Caco-2 (cell line): Measurements from ENCODE around the gene ZBTB16. TPM values are rescaled to one million over a fixed set of nuclear protein-coding genes. Genes with fewer than 3 reads are reported as not detected.

Experiments
- BruUV-seq: library from RNA; stranded (reverse); fragments of 400-500 nt; replicated peaks from 2 replicates; lab custom pipeline; 2021; lab: Mats Ljungman, UMichigan
- CTCF ChIA-PET: fragments of 300-600 bp; sonication (Branson Sonifier 250); formaldehyde crosslinking; loops from one replicate; lab custom pipeline; 2022; ENCODE audit warnings: antibody characterized with exemption; lab: Charles Lee
- POLR2A ChIA-PET: fragments of 300-600 bp; sonication (Branson Sonifier 250); formaldehyde crosslinking; loops from one replicate; lab custom pipeline; 2022; ENCODE audit warnings: antibody characterized with exemption; lab: Charles Lee
- DNase-seq, 2 experiments: peaks; one replicate each; pipeline versions ENCODE4 v3.0.0 to v3.0.0-alpha.2; 2020 to 2022
- H3K27me3 ChIP-seq: replicated peaks from 2 replicates; pipeline ENCODE4 v1.6.0; 2011; ENCODE audit warnings: low read length; ENCODE audit not compliant: control insufficient read depth, insufficient read depth
- H3K36me3 ChIP-seq: 2 replicates; pipeline ENCODE4 v1.5.1; 2011; ENCODE audit warnings: low read length; ENCODE audit not compliant: control insufficient read depth, insufficient read depth
- H3K4me1 ChIP-seq: fragments of 250-450 bp; sonication (Bioruptor Pico); 2 replicates; pipeline ENCODE4 v1.5.1; 2020; ENCODE audit warnings: mild to moderate bottlenecking
- H3K4me3 ChIP-seq: 2 replicates; pipeline ENCODE4 v1.5.1; 2011; ENCODE audit warnings: low read depth, mild to moderate bottlenecking, control low read depth, low read length
- H3K9me3 ChIP-seq: fragments of 250-450 bp; sonication (Bioruptor Pico); 2 replicates; pipeline ENCODE4 v1.5.1; 2020; ENCODE audit warnings: mild to moderate bottlenecking, moderate library complexity
- H3K27ac Mint-ChIP-seq: one replicate; pipeline ENCODE4 v1.8.0; 2022; ENCODE audit warnings: mixed read lengths; ENCODE audit not compliant: unreplicated experiment
- H3K27me3 Mint-ChIP-seq: one replicate; pipeline ENCODE4 v1.8.0; 2022; ENCODE audit warnings: mixed read lengths; ENCODE audit not compliant: insufficient read depth, unreplicated experiment
- H3K36me3 Mint-ChIP-seq: one replicate; pipeline ENCODE4 v1.8.0; 2022; ENCODE audit warnings: mild to moderate bottlenecking, mixed read lengths; ENCODE audit not compliant: insufficient read depth, unreplicated experiment
- H3K4me1 Mint-ChIP-seq: one replicate; pipeline ENCODE4 v1.8.0; 2022; ENCODE audit warnings: low read depth, mixed read lengths; ENCODE audit not compliant: unreplicated experiment
- H3K4me3 Mint-ChIP-seq: one replicate; pipeline ENCODE4 v1.8.0; 2022; ENCODE audit warnings: mild to moderate bottlenecking, moderate library complexity, mixed read lengths; ENCODE audit not compliant: unreplicated experiment
- H3K9me3 Mint-ChIP-seq: one replicate; pipeline ENCODE4 v1.8.0; 2022; ENCODE audit warnings: mixed read lengths; ENCODE audit not compliant: unreplicated experiment
- CTCF ChIP-seq, 2 experiments: fragments of 200-600 bp in 1 of 2; IDR thresholded peaks; 1 replicate in 1 of 2; 2 replicates in 1 of 2; pipeline versions ENCODE4 v1.5.1 to v1.8.0; 2011 to 2022; ENCODE audit warnings: antibody characterized with exemption in 1 of 2, control low read depth in 1 of 2, inconsistent platforms in 1 of 2, low read depth in 1 of 2, low read length in 1 of 2, mild to moderate bottlenecking in 1 of 2, moderate library complexity in 1 of 2; ENCODE audit not compliant: insufficient read depth in 1 of 2, severe bottlenecking in 1 of 2, unreplicated experiment in 1 of 2
- intact Hi-C: fragments of 100-400 bp; cut with micrococcal nuclease; formaldehyde crosslinking; loops from one replicate; pipeline ENCODE4 v1.10.0; 2022; ENCODE audit not compliant: unreplicated experiment
- total RNA-seq: library from RNA; stranded (reverse); gene quantifications from 2 replicates; pipeline ENCODE4 v1.2.3, GENCODE V29; 2022

The ZBTB16 gene
- total RNA-seq, 1 experiment from 2014 or later: 12.7 TPM

- Histone ChIP-seq H3K36me3 (no peaks in the 10 kb centered on the region), H3K4me3 (no peak overlapping the region), H3K4me1 (peaks cover 2% of the 10 kb centered on the region; the same call in 1 of the 2 replicates), H3K27me3 (no peaks in the 10 kb centered on the region), H3K9me3 (no peaks in the 10 kb centered on the region)
- BruUV-seq: no TSS peak
- no peak overlapping the region for H3K4me3 Mint-ChIP-seq
- H3K27me3 Mint-ChIP-seq: no peaks in the 10 kb centered on the region
- no peak overlapping the region for H3K27ac Mint-ChIP-seq
- POLR2A ChIA-PET: no interaction called here
- CTCF ChIA-PET: no interaction called here
- no peaks in the 10 kb centered on the region for H3K4me1 Mint-ChIP-seq
- H3K36me3 Mint-ChIP-seq: no peaks in the 10 kb centered on the region
- no peaks in the 10 kb centered on the region for H3K9me3 Mint-ChIP-seq
- intact Hi-C loops: no loop called here
- no peak for DNase-seq
- TF ChIP-seq CTCF (IDR thresholded peaks at IDR 0.05; ENCODE audit: insufficient read depth in 1 of 2, low read depth in 1 of 2, low read length in 1 of 2, severe bottlenecking in 1 of 2, unreplicated experiment in 1 of 2): no peak
These were observed 66.4 kb downstream of the ZBTB16 start for GRCh38 chr11:114125959-114126358.

GRCh38 chr11:114128399-114128798 is 68.9 kb downstream of the ZBTB16 start:
- H3K27ac Mint-ChIP-seq: no peak overlapping the region
- Histone ChIP-seq H3K27me3 (no peaks in the 10 kb centered on the region), H3K4me1 (no peaks in the 10 kb centered on the region), H3K4me3 (no peak overlapping the region), H3K9me3 (no peaks in the 10 kb centered on the region), H3K36me3 (no peaks in the 10 kb centered on the region)
- no peaks in the 10 kb centered on the region for H3K9me3 Mint-ChIP-seq
- intact Hi-C loops: no loop called here
- no peaks in the 10 kb centered on the region for H3K27me3 Mint-ChIP-seq
- H3K36me3 Mint-ChIP-seq: no peaks in the 10 kb centered on the region
- BruUV-seq: no TSS peak
- CTCF ChIA-PET: no interaction called here
- TF ChIP-seq CTCF (IDR thresholded peaks at IDR 0.05; ENCODE audit: insufficient read depth in 1 of 2, low read depth in 1 of 2, low read length in 1 of 2, severe bottlenecking in 1 of 2, unreplicated experiment in 1 of 2): no peak
- no peak overlapping the region for H3K4me3 Mint-ChIP-seq
- DNase-seq: no peak
- no peaks in the 10 kb centered on the region for H3K4me1 Mint-ChIP-seq
- POLR2A ChIA-PET: no interaction called here

GRCh38 chr11:114129142-114129541 is 69.6 kb downstream of the ZBTB16 start:
- H3K9me3 Mint-ChIP-seq: no peaks in the 10 kb centered on the region
- intact Hi-C loops: no loop called here
- Histone ChIP-seq H3K27me3 (no peaks in the 10 kb centered on the region), H3K4me1 (no peaks in the 10 kb centered on the region), H3K36me3 (no peaks in the 10 kb centered on the region), H3K9me3 (no peaks in the 10 kb centered on the region), H3K4me3 (no peak overlapping the region)
- CTCF ChIA-PET: interaction anchor here (2.0 kb wide), 1 partner anchor 13 kb away, joined by 4 read pairs; no protein-coding TSS in a partner anchor
- no peak for TF ChIP-seq CTCF (IDR thresholded peaks at IDR 0.05; ENCODE audit: insufficient read depth in 1 of 2, low read depth in 1 of 2, low read length in 1 of 2, severe bottlenecking in 1 of 2, unreplicated experiment in 1 of 2)
- no peaks in the 10 kb centered on the region for H3K4me1 Mint-ChIP-seq
- POLR2A ChIA-PET: no interaction called here
- H3K36me3 Mint-ChIP-seq: no peaks in the 10 kb centered on the region
- H3K27ac Mint-ChIP-seq: no peak overlapping the region
- BruUV-seq: no TSS peak
- no peak for DNase-seq
- no peaks in the 10 kb centered on the region for H3K27me3 Mint-ChIP-seq
- H3K4me3 Mint-ChIP-seq: no peak overlapping the region
